ENCODE data around the gene WTAP. TPM values are rescaled to one million over a fixed set of nuclear protein-coding genes. Genes with fewer than 3 reads are reported as not detected.

WTAP gene
- total and polyA plus RNA-seq, 2 experiments from 2014 or later: 108 to 121 TPM

DNA sequence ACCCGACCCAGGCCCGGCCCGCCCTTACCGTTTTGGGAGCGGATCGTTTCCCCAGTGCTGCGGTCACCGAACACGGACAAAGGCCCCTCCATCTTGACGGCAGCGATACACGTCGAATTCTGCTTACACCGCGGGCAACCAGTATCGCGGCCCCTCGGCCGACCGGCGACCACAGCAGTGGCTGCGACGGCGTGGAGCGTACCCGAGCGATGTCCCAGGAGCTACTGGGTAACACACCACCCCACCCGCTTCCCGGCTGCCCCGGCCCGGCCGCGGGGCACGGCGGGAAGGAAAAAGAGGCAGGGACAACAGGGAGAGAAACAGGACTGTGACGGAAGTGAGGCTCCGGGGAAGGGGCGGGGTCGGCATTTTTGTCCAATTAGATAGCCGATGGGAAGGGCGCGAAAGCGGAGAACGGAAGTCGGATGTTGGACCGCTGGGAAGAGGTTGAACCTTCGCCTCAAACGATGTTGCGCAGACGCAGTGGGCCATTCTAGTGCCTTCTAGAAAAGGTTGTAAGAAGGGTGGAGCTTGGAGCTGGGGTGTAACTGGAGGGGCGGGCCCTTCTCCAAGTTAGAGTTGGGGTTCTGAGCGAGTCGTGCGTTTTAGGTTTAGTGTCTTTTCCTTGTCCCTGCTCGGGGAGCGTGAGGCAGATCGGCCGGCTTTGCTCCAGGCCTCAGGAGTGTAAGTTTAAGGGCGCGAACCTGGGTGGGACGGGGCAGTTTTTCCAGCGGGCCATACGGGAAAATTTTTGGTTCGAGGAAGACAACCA, 62.3 kb downstream of the WTAP start, which contains the start of gene TCP1:
TSS of gene TCP1 (minus strand) at position 226 of the 772 bp plus-strand sequence. CDS start at position 92, 134 bp downstream.
- Histone ChIP-seq H3K9me2 (ENCODE audit: insufficient read depth) (no peaks in the 10 kb centered on the region), H2AFZ (no peak within 1 kb of the TSS), H3K27ac (ENCODE audit: low read depth) (peak within 1 kb of the TSS; percentile 87), H3K36me3 (ENCODE audit: insufficient read depth) (peaks cover 60% of the 10 kb centered on the region), H4K20me1 (replicated peaks; ENCODE audit: insufficient read depth) (peaks cover 34% of the 10 kb centered on the region), H3K4me3 (peak within 1 kb of the TSS; percentile 81), H3K79me2 (replicated peaks; ENCODE audit: insufficient read depth) (peaks cover 87% of the 10 kb centered on the region), H3K27me3 (ENCODE audit: insufficient read depth) (no peaks in the 10 kb centered on the region), H3K4me1 (ENCODE audit: insufficient read depth) (peaks cover 19% of the 10 kb centered on the region), H3K4me2 (peak within 1 kb of the TSS; percentile 94), H3F3A (replicated peaks; ENCODE audit: low read depth) (peaks cover 3% of the 10 kb centered on the region; the same call in 1 of the 2 replicates)
- H3K27me3 Mint-ChIP-seq (ENCODE audit: insufficient read depth, low read depth, poor library complexity): peaks cover 5% of the 10 kb centered on the region
- H3K36me3 Mint-ChIP-seq (ENCODE audit: low read depth): peaks cover 87% of the 10 kb centered on the region
- TF ChIP-seq JUNB (IDR thresholded peaks at IDR 0.05; ENCODE audit: unreplicated experiment) (no peak), NANOG (IDR thresholded peaks at IDR 0.05; ENCODE audit: borderline replicate concordance) (no peak), EZH2phosphoT487 (IDR thresholded peaks at IDR 0.05; ENCODE audit: unreplicated experiment) (no peak), EZH2 (IDR thresholded peaks at IDR 0.05; ENCODE audit: low read depth, unreplicated experiment) (no peak), STAT1 (IDR thresholded peaks at IDR 0.05; ENCODE audit: unreplicated experiment) (no peak), ZNF331 (CRISPR knock-in tag; IDR thresholded peaks at IDR 0.05; ENCODE audit: low read depth) (no peak), CREB1 (CRISPR knock-in tag; IDR thresholded peaks at IDR 0.05; ENCODE audit: low read depth) (peak; percentile 59), POLR2AphosphoS5 (IDR thresholded peaks at IDR 0.05; ENCODE audit: low read depth) (peak; percentile 96), ZNF114 (CRISPR knock-in tag; IDR thresholded peaks at IDR 0.05) (no peak)
- TF ChIP-seq, protein P1, sequence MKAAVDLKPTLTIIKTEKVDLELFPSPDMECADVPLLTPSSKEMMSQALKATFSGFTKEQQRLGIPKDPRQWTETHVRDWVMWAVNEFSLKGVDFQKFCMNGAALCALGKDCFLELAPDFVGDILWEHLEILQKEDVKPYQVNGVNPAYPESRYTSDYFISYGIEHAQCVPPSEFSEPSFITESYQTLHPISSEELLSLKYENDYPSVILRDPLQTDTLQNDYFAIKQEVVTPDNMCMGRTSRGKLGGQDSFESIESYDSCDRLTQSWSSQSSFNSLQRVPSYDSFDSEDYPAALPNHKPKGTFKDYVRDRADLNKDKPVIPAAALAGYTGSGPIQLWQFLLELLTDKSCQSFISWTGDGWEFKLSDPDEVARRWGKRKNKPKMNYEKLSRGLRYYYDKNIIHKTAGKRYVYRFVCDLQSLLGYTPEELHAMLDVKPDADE (IDR thresholded peaks at IDR 0.05): peak; percentile 81
- TF ChIP-seq, protein P2, sequence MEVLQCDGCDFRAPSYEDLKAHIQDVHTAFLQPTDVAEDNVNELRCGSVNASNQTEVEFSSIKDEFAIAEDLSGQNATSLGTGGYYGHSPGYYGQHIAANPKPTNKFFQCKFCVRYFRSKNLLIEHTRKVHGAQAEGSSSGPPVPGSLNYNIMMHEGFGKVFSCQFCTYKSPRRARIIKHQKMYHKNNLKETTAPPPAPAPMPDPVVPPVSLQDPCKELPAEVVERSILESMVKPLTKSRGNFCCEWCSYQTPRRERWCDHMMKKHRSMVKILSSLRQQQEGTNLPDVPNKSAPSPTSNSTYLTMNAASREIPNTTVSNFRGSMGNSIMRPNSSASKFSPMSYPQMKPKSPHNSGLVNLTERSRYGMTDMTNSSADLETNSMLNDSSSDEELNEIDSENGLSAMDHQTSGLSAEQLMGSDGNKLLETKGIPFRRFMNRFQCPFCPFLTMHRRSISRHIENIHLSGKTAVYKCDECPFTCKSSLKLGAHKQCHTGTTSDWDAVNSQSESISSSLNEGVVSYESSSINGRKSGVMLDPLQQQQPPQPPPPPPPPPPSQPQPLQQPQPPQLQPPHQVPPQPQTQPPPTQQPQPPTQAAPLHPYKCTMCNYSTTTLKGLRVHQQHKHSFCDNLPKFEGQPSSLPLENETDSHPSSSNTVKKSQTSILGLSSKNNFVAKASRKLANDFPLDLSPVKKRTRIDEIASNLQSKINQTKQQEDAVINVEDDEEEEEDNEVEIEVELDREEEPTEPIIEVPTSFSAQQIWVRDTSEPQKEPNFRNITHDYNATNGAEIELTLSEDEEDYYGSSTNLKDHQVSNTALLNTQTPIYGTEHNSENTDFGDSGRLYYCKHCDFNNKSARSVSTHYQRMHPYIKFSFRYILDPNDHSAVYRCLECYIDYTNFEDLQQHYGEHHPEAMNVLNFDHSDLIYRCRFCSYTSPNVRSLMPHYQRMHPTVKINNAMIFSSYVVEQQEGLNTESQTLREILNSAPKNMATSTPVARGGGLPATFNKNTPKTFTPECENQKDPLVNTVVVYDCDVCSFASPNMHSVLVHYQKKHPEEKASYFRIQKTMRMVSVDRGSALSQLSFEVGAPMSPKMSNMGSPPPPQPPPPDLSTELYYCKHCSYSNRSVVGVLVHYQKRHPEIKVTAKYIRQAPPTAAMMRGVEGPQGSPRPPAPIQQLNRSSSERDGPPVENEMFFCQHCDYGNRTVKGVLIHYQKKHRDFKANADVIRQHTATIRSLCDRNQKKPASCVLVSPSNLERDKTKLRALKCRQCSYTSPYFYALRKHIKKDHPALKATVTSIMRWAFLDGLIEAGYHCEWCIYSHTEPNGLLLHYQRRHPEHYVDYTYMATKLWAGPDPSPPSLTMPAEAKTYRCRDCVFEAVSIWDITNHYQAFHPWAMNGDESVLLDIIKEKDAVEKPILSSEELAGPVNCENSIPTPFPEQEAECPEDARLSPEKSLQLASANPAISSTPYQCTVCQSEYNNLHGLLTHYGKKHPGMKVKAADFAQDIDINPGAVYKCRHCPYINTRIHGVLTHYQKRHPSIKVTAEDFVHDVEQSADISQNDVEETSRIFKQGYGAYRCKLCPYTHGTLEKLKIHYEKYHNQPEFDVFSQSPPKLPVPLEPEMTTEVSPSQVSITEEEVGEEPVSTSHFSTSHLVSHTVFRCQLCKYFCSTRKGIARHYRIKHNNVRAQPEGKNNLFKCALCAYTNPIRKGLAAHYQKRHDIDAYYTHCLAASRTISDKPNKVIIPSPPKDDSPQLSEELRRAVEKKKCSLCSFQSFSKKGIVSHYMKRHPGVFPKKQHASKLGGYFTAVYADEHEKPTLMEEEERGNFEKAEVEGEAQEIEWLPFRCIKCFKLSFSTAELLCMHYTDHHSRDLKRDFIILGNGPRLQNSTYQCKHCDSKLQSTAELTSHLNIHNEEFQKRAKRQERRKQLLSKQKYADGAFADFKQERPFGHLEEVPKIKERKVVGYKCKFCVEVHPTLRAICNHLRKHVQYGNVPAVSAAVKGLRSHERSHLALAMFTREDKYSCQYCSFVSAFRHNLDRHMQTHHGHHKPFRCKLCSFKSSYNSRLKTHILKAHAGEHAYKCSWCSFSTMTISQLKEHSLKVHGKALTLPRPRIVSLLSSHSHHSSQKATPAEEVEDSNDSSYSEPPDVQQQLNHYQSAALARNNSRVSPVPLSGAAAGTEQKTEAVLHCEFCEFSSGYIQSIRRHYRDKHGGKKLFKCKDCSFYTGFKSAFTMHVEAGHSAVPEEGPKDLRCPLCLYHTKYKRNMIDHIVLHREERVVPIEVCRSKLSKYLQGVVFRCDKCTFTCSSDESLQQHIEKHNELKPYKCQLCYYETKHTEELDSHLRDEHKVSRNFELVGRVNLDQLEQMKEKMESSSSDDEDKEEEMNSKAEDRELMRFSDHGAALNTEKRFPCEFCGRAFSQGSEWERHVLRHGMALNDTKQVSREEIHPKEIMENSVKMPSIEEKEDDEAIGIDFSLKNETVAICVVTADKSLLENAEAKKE (CRISPR knock-in tag; IDR thresholded peaks at IDR 0.05): no peak
- TF ChIP-seq, protein P3, sequence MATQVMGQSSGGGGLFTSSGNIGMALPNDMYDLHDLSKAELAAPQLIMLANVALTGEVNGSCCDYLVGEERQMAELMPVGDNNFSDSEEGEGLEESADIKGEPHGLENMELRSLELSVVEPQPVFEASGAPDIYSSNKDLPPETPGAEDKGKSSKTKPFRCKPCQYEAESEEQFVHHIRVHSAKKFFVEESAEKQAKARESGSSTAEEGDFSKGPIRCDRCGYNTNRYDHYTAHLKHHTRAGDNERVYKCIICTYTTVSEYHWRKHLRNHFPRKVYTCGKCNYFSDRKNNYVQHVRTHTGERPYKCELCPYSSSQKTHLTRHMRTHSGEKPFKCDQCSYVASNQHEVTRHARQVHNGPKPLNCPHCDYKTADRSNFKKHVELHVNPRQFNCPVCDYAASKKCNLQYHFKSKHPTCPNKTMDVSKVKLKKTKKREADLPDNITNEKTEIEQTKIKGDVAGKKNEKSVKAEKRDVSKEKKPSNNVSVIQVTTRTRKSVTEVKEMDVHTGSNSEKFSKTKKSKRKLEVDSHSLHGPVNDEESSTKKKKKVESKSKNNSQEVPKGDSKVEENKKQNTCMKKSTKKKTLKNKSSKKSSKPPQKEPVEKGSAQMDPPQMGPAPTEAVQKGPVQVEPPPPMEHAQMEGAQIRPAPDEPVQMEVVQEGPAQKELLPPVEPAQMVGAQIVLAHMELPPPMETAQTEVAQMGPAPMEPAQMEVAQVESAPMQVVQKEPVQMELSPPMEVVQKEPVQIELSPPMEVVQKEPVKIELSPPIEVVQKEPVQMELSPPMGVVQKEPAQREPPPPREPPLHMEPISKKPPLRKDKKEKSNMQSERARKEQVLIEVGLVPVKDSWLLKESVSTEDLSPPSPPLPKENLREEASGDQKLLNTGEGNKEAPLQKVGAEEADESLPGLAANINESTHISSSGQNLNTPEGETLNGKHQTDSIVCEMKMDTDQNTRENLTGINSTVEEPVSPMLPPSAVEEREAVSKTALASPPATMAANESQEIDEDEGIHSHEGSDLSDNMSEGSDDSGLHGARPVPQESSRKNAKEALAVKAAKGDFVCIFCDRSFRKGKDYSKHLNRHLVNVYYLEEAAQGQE (IDR thresholded peaks at IDR 0.05; ENCODE audit: unreplicated experiment): no peak
- TF ChIP-seq, protein P4, sequence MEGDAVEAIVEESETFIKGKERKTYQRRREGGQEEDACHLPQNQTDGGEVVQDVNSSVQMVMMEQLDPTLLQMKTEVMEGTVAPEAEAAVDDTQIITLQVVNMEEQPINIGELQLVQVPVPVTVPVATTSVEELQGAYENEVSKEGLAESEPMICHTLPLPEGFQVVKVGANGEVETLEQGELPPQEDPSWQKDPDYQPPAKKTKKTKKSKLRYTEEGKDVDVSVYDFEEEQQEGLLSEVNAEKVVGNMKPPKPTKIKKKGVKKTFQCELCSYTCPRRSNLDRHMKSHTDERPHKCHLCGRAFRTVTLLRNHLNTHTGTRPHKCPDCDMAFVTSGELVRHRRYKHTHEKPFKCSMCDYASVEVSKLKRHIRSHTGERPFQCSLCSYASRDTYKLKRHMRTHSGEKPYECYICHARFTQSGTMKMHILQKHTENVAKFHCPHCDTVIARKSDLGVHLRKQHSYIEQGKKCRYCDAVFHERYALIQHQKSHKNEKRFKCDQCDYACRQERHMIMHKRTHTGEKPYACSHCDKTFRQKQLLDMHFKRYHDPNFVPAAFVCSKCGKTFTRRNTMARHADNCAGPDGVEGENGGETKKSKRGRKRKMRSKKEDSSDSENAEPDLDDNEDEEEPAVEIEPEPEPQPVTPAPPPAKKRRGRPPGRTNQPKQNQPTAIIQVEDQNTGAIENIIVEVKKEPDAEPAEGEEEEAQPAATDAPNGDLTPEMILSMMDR (conservative IDR thresholded peaks at IDR 0.05; ENCODE audit: low read depth in 2 of 2): no peak
- peak; percentile 81 for ATAC-seq
- peak within 1 kb of the TSS; percentile 100 for H3K27ac Mint-ChIP-seq
- H3K4me1 Mint-ChIP-seq: peaks cover 28% of the 10 kb centered on the region
- H3K9me3 Mint-ChIP-seq: no peaks in the 10 kb centered on the region
- DNase-seq (ENCODE audit: low spot score): peak; percentile 100
- H3K4me3 Mint-ChIP-seq: peak within 1 kb of the TSS; percentile 99

Measured in GM23338 (cell line).